ENCODE measurements around the gene PTDSS2.

The PTDSS2 gene

DNA sequence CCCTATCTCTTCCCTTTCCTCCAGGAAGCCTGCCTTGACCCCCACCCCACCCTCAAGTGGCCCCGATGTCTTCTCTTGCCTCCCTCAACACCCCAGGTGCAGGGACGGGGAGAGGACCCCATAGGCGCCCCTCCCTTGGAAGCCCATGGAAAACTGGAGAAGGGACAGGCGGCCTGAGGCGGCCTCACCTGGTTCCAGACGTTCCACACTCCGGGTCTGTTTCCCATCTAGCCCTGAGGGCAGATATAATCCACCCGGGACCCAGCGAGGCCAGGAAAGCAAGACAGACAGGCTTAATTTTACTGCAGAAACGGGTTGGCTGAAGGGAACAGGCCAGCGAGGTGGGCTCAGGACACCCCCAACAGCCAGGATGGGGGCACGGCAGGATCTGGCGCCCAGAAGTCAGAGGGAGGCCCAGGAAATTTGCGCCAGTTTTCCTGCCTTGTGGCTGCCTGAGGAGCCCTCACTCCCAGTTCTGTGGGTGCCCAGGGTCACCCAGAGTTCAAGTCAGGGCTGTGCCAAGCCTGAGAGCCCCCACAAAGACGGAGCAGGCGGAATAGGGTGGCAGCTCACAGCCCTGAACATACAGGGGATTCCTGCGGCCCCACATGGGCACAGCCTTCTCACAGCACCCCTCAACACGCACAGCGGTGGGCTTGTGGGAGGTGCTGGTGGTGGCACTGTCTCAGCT, 32.3 kb upstream of the PTDSS2 start:
- TF ChIP-seq MYC (IDR thresholded peaks at IDR 0.05; ENCODE audit: low read depth, low read length) (no peak), POLR2A (IDR thresholded peaks at IDR 0.05; ENCODE audit: extremely low read depth, insufficient read length) (no peak)
- TF ChIP-seq, protein P1, sequence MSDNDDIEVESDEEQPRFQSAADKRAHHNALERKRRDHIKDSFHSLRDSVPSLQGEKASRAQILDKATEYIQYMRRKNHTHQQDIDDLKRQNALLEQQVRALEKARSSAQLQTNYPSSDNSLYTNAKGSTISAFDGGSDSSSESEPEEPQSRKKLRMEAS (IDR thresholded peaks at IDR 0.05; ENCODE audit: low read depth, low read length), result no peak
- TF ChIP-seq, protein P2, sequence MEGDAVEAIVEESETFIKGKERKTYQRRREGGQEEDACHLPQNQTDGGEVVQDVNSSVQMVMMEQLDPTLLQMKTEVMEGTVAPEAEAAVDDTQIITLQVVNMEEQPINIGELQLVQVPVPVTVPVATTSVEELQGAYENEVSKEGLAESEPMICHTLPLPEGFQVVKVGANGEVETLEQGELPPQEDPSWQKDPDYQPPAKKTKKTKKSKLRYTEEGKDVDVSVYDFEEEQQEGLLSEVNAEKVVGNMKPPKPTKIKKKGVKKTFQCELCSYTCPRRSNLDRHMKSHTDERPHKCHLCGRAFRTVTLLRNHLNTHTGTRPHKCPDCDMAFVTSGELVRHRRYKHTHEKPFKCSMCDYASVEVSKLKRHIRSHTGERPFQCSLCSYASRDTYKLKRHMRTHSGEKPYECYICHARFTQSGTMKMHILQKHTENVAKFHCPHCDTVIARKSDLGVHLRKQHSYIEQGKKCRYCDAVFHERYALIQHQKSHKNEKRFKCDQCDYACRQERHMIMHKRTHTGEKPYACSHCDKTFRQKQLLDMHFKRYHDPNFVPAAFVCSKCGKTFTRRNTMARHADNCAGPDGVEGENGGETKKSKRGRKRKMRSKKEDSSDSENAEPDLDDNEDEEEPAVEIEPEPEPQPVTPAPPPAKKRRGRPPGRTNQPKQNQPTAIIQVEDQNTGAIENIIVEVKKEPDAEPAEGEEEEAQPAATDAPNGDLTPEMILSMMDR (IDR thresholded peaks at IDR 0.05; ENCODE audit: low read depth, low read length), result no peak
- H3K4me3 ChIP-seq (ENCODE audit: low read depth, low read length), result no peak overlapping the region
- DNase-seq (ENCODE audit: low read depth), result no peak

DNA sequence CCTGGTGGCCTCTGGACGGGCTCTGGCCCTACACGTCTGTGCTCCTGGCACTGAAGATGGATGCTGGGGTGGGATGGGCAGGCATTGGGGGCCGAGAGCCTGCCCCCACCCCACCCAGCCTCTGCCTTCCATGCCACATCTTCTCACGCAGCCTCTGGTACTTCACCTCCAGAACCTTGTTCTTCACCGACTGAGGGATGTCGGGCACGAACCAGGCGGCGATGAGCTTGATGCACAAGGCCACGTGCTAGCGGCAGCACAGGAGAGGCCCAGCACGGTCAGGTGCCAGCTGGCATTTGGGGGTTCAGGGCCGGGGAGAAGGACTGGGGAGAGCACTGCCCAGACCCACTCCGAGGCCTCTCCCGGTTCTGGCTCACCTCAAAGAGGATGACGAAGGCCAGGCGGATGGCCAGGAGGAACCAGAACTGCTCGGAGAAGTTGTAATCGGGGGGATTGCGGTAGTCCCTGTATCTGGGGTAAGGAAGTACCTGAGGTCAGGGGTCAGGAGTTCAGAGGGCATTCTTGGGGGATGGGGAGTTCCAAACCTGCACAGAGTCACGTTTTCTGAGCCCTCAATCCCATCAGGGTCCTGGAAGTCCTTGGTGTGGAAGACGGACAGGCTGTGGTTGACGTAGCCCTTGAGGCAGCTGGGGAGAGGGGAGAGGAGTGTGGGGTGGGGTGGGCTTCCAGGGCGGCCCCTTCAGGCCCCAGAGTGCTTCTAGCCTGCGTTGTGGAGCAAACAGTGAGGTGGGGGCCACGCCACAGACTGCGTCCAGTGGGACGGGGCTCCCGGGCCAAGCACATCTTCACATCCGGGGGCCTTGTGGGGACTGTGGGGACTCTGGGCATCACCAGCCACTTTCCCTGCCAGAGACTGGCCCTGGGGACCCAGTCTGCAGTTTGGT, 31.5 kb upstream of the PTDSS2 start:
- DNase-seq (ENCODE audit: low read depth), result no peak
- TF ChIP-seq, protein P1 (IDR thresholded peaks at IDR 0.05; ENCODE audit: low read depth, low read length), result no peak
- TF ChIP-seq MYC (IDR thresholded peaks at IDR 0.05; ENCODE audit: low read depth, low read length) (no peak), POLR2A (IDR thresholded peaks at IDR 0.05; ENCODE audit: extremely low read depth, insufficient read length) (no peak)
- TF ChIP-seq, protein P2 (IDR thresholded peaks at IDR 0.05; ENCODE audit: low read depth, low read length), result no peak
- H3K4me3 ChIP-seq (ENCODE audit: low read depth, low read length), result no peak overlapping the region

DNA sequence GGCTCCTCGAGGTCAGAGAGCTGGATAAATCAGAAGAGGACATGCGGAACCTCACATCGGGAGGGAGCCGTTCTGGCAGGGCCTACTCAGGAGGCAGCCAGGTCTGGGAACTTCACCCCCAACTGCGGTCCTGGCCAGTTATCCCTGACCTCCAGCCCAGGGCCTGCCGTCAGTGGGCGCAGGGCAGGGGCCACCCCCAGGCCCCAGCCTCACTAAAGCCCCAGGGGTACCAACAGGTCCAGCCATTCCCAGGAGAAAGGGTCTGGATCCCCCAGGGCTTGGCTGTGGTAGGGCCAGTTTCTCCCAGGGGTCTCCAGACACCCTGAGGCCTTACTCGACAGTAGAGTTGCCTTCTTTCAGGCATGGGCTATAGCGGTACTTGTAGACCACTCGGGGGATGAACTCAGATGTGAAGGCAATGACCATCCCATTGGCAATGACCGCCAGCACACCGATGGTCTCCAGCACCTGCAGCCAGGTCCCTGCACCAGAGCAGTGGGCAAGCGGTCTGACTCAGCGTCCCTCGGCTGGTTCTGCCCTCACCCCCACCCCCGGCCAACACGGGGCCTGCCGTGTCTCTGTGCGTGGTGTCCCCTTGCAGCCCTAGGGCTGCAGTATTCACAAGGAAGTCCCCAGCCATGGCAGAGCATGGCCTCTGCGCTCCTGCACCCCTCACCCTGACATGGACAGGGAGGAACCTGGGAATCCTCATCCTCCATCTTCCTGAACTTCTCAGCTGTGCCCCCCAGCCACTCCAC, 30.7 kb upstream of the PTDSS2 start:
- no peak for TF ChIP-seq POLR2A (IDR thresholded peaks at IDR 0.05; ENCODE audit: extremely low read depth, insufficient read length)
- DNase-seq (ENCODE audit: low read depth), result no peak
- no peak overlapping the region for H3K4me3 ChIP-seq (ENCODE audit: low read depth, low read length)

DNA sequence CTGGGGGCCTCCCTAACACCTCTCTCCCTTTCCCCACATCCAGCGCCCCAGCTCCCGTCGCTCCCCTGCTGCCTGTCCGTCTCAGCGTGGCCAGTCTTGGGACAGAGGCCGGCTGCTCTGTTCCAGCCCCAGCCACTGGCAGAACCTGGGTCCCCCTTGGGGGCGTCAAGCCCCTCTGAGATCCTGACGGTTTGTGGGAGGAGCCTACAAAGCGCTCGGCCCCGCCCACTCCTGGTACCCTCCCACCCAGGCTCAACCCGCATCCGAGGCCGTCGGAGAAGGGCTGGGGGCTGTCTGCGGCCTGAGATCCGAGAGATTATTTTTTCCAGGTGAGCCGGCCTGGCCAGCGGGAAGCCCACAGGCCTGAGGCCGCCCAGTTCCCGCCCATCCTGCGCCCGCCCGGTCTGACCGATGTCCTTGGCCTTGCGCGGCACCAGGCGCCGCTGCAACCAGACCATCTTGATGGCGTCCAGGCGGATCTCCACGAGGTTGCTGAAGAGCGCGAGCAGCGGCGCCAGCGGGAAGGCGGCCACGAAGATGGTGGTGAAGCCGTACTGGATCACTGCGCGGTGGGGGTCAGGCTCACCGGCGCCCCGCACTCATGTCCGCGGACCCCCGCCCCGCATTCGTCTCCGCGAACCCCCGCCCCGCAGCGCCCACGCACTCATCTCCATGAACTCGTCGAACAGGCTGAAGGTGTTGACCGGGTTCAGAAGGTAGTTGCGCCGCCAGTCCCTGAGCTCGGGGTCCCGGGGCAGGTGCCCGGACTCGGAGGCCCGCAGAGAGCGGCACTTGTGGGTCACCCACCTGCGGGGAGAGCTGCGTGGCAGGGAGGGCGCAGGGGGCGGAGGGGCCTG, 29.8 kb upstream of the PTDSS2 start:
- TF ChIP-seq, protein P2 (IDR thresholded peaks at IDR 0.05; ENCODE audit: low read depth, low read length), result no peak
- TF ChIP-seq POLR2A (IDR thresholded peaks at IDR 0.05; ENCODE audit: extremely low read depth, insufficient read length) (no peak), MYC (IDR thresholded peaks at IDR 0.05; ENCODE audit: low read depth, low read length) (no peak)
- TF ChIP-seq, protein P1 (IDR thresholded peaks at IDR 0.05; ENCODE audit: low read depth, low read length), result no peak
- no peak for DNase-seq (ENCODE audit: low read depth)
- no peak overlapping the region for H3K4me3 ChIP-seq (ENCODE audit: low read depth, low read length)

DNA sequence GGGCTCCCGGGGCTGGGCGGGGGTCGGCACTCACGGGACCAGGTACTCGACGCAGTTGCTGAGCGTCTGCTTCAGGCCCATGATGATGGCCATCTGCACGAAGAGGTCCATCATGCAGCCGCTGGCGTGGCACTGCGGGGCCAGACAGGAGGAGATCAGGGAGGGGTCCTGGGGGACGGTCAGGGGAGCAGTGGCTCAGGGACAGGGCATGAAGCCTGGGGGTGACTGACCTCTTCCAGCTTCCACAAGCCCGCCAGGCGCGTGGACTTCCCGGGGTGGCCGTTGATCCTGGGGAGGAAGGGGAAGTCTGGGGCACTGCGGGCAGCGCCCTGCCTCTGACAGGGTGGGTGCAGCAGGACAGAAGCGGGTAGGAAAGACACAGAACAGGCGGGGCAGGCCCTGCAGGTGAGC, 29.2 kb upstream of the PTDSS2 start:
- TF ChIP-seq, protein P2 (IDR thresholded peaks at IDR 0.05; ENCODE audit: low read depth, low read length), result no peak
- TF ChIP-seq POLR2A (IDR thresholded peaks at IDR 0.05; ENCODE audit: extremely low read depth, insufficient read length) (no peak), MYC (IDR thresholded peaks at IDR 0.05; ENCODE audit: low read depth, low read length) (no peak)
- TF ChIP-seq, protein P1 (IDR thresholded peaks at IDR 0.05; ENCODE audit: low read depth, low read length), result no peak
- no peak overlapping the region for H3K4me3 ChIP-seq (ENCODE audit: low read depth, low read length)
- DNase-seq (ENCODE audit: low read depth), result no peak

Measured in NB4 (cell line).